SK-MEL-5 (cell line): ENCODE results near the gene KRT75. TPM values are rescaled to one million over a fixed set of nuclear protein-coding genes. Genes with fewer than 3 reads are reported as not detected.

Source experiments
- DNase-seq: peaks from one replicate; pipeline ENCODE4 v3.0.0-alpha.2; 2016; ENCODE audit warnings: low read depth, low spot score
- in situ Hi-C: cut with HindIII; loops from 2 replicates; pipeline ENCODE4 v1.10.0; 2016; ENCODE audit warnings: low sequenced_read_pairs, high pct_unique_total_duplicates, low pct_unique_long_range_greater_than_20kb
- total RNA-seq: library from RNA; depleted of rRNA; stranded (reverse); fragments of >200 nt; shearing (Covaris generic); gene quantifications from 2 replicates; pipeline ENCODE4 v1.2.3, GENCODE V29; 2014; rRNA removed

The KRT75 gene
- total RNA-seq, 1 experiment from 2014 or later = not detected

DNA sequence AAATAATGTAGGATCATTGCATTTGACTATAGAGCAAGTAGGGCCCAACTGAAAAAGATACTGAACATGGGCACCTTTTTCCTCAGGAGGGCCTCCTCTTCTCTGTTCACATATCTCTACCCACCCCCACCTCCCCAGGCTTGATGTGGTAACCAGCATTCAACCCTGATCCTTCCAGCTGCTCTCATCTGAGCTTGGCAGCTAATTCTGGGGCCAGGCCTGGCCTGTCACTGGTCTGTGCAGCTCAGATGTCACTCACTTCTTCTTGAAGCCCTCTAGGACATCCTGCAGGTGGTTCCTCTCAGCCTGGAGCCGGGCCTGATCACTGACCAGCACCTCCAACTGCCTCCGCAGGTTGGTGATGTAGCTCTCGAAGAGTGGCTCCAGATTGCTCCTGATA is 50.8 kb downstream of the KRT75 start:
- no peak for DNase-seq
- in situ Hi-C loops = no loop called here

DNA sequence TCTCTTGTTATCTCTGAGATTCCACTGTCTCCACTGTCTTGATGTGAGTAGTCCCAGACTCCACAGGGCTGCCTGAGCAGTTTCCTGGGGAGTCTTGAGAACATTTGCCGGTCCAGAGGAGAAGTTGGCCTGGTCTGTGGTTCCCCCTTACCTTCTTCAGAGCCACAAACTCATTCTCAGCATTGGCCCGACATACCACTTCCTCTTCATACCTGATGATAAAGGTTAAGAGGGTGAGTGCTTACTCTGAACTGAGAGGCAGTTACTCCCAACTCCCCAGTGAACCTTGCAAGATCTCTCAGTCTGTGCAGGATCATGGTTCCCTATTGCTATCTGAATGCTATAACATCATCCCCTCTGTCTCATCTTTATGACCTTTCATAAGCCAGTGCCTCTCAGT is 51.3 kb downstream of the KRT75 start:
- in situ Hi-C loops = no loop called here
- no peak for DNase-seq

GRCh38 chr12:52381206-52381605 is 53.0 kb downstream of the KRT75 start:
- in situ Hi-C loops = no loop called here
- DNase-seq = no peak

DNA sequence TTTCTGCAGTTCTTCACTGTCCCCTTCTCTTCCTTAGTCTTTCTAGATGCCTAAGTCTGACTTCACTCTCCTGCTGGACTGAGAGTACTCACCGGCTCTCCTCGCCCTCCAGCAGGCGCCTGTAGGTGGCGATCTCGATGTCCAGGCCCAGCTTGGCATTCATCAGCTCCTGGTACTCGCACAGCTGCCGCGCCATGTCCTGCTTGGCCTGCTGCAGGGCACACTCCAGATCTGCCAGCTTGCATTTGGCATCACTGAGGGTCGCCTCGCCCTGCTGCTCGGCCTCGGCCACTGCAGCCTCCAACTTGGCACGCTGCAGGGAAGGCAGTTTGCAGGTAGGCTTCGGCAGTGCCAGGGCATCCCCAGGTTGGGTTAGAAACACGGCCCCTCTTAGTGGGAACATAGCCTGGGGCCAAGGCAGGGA is 53.9 kb downstream of the KRT75 start:
- in situ Hi-C loops = no loop called here
- peak; percentile 70 for DNase-seq

DNA sequence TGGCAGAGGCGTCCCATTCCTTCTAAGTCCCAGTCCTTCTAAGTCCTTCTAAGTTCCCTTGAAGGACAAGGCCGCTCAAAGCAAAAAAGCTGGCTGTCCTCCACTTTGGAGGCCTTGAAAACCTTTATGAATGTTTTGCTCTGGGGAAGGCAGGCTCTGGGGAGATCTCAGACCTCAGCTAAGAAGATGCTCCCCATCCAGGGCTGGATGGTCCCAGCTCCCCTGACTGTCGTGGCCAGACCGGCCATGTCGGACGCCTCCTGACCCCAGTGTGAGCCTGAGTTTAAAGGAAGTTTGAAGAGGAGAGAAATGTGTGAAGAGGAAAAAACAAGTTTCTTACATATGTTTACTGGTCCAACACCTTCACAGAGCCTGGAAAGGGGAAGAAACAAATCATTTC is 54.6 kb downstream of the KRT75 start:
- no peak for DNase-seq
- in situ Hi-C loops = no loop called here

DNA sequence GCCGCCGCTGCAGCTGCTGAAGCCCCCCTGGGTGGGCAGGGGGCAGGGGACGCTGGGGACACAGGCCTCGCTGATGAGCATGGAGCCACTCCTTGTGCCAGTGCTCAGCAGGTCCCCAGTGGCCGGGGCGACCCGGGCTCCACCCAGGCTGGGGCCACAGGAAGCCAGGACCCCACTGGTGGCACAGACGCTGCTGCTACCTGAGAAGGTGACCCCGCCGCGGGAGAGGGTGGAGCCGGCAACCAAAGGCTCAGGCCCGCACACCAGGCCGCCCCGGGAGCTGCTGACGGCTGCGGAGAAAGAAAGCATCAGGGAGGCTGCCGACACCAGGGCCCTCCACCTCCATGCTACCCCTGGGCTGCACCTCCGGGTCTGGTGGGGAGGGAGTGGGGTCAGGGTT is 56.1 kb downstream of the KRT75 start:
- no peak for DNase-seq
- in situ Hi-C loops = no loop called here

GRCh38 chr12:52377266-52377665 is 56.9 kb downstream of the KRT75 start:
- in situ Hi-C loops = no loop called here
- DNase-seq = no peak

Other genes starting within 250 kb of the KRT75 start
- 0.11 TPM in 2 replicates for gene KRT80, start 242.4 kb downstream of the KRT75 start, total RNA-seq
- not detected in 2 replicates for gene KRT7, start 201.1 kb downstream of the KRT75 start, total RNA-seq
- gene KRT86, start 159.7 kb downstream of the KRT75 start, total RNA-seq = not detected in 2 replicates
- 0.16 TPM in 1 of 2 replicates, not detected in the other for gene KRT81, start 142.8 kb downstream of the KRT75 start, total RNA-seq
- gene KRT83, start 113.0 kb downstream of the KRT75 start, total RNA-seq = not detected in 2 replicates
- not detected in 2 replicates for gene KRT85, start 66.9 kb downstream of the KRT75 start, total RNA-seq
- not detected in 2 replicates for gene KRT84, start 48.7 kb downstream of the KRT75 start, total RNA-seq
- not detected in 2 replicates for gene KRT82, start 28.0 kb downstream of the KRT75 start, total RNA-seq
- gene KRT6B, start 17.8 kb upstream of the KRT75 start, total RNA-seq = not detected in 2 replicates
- gene KRT6C, start 39.4 kb upstream of the KRT75 start, total RNA-seq = not detected in 2 replicates
- not detected in 2 replicates for gene KRT6A, start 58.9 kb upstream of the KRT75 start, total RNA-seq
- gene KRT5, start 86.0 kb upstream of the KRT75 start, total RNA-seq = not detected in 2 replicates
- gene KRT71, start 118.8 kb upstream of the KRT75 start, total RNA-seq = not detected in 2 replicates
- not detected in 2 replicates for gene KRT74, start 139.5 kb upstream of the KRT75 start, total RNA-seq
- not detected in 2 replicates for gene KRT72, start 167.1 kb upstream of the KRT75 start, total RNA-seq
- not detected in 2 replicates for gene KRT73, start 184.2 kb upstream of the KRT75 start, total RNA-seq
- gene KRT2, start 217.8 kb upstream of the KRT75 start, total RNA-seq = not detected in 2 replicates
- gene KRT1, start 246.0 kb upstream of the KRT75 start, total RNA-seq = not detected in 2 replicates